Mucosa of stomach (tissue), 1 donor: Measurements from ENCODE around the gene ANKH.

Experiments used
- H3K27me3 ChIP-seq: one replicate; pipeline ENCODE4 v1.7.0; 2013; ENCODE audit warnings: mild to moderate bottlenecking, low read length; ENCODE audit not compliant: control insufficient read depth, insufficient read depth
- H3K36me3 ChIP-seq: one replicate; pipeline ENCODE4 v1.7.0; 2013; ENCODE audit warnings: low read length; ENCODE audit not compliant: control insufficient read depth, insufficient read depth
- H3K4me1 ChIP-seq: one replicate; pipeline ENCODE4 v1.7.0; 2013; ENCODE audit warnings: mild to moderate bottlenecking, low read length; ENCODE audit not compliant: control insufficient read depth, insufficient read depth
- H3K4me3 ChIP-seq: one replicate; pipeline ENCODE4 v1.7.0; 2013; ENCODE audit warnings: low read length
- H3K9ac ChIP-seq: one replicate; pipeline ENCODE4 v1.7.0; 2013; ENCODE audit warnings: mild to moderate bottlenecking, low read length, moderate library complexity
- H3K9me3 ChIP-seq: one replicate; pipeline ENCODE4 v1.7.0; 2013; ENCODE audit warnings: mild to moderate bottlenecking, low read length, moderate library complexity; ENCODE audit not compliant: control insufficient read depth
- donor health status: Pancreatic carcinoma.

The ANKH gene

GRCh38 chr5:14775857-14776256, 95.7 kb downstream of the ANKH start:
- H3K4me3 ChIP-seq: no peak overlapping the region
- H3K27me3 ChIP-seq: no peaks in the 10 kb centered on the region
- H3K4me1 ChIP-seq: peaks cover 11% of the 10 kb centered on the region
- H3K9ac ChIP-seq: no peak overlapping the region
- no peaks in the 10 kb centered on the region for H3K9me3 ChIP-seq
- H3K36me3 ChIP-seq: no peaks in the 10 kb centered on the region

- H3K9ac ChIP-seq: no peak overlapping the region
- peaks cover 11% of the 10 kb centered on the region for H3K4me1 ChIP-seq
- no peak overlapping the region for H3K4me3 ChIP-seq
- no peaks in the 10 kb centered on the region for H3K9me3 ChIP-seq
- no peaks in the 10 kb centered on the region for H3K27me3 ChIP-seq
- no peaks in the 10 kb centered on the region for H3K36me3 ChIP-seq
Measured at GRCh38 chr5:14773588-14773987, 98.0 kb downstream of the ANKH start.

- no peak overlapping the region for H3K4me3 ChIP-seq
- no peaks in the 10 kb centered on the region for H3K27me3 ChIP-seq
- no peaks in the 10 kb centered on the region for H3K36me3 ChIP-seq
- H3K9me3 ChIP-seq: no peaks in the 10 kb centered on the region
- no peak overlapping the region for H3K9ac ChIP-seq
- H3K4me1 ChIP-seq: peaks cover 11% of the 10 kb centered on the region
Measured at GRCh38 chr5:14771972-14772371, 99.6 kb downstream of the ANKH start.

GRCh38 chr5:14771189-14771588, 100.4 kb downstream of the ANKH start:
- Histone ChIP-seq H3K27me3 (no peaks in the 10 kb centered on the region), H3K36me3 (no peaks in the 10 kb centered on the region), H3K9me3 (no peaks in the 10 kb centered on the region), H3K4me3 (no peak overlapping the region), H3K9ac (no peak overlapping the region), H3K4me1 (peaks cover 11% of the 10 kb centered on the region)

- Histone ChIP-seq H3K9me3 (no peaks in the 10 kb centered on the region), H3K4me3 (no peak overlapping the region), H3K9ac (no peak overlapping the region), H3K4me1 (no peaks in the 10 kb centered on the region), H3K27me3 (no peaks in the 10 kb centered on the region), H3K36me3 (no peaks in the 10 kb centered on the region)
Measured at GRCh38 chr5:14768508-14769365, 102.8 kb downstream of the ANKH start.

- Histone ChIP-seq H3K9me3 (no peaks in the 10 kb centered on the region), H3K27me3 (no peaks in the 10 kb centered on the region), H3K4me1 (no peaks in the 10 kb centered on the region), H3K9ac (no peak overlapping the region), H3K36me3 (no peaks in the 10 kb centered on the region), H3K4me3 (no peak overlapping the region)
Measured at GRCh38 chr5:14767735-14768507, 103.7 kb downstream of the ANKH start.

- Histone ChIP-seq H3K4me3 (no peak overlapping the region), H3K36me3 (no peaks in the 10 kb centered on the region), H3K4me1 (no peaks in the 10 kb centered on the region), H3K9ac (no peak overlapping the region), H3K9me3 (no peaks in the 10 kb centered on the region), H3K27me3 (no peaks in the 10 kb centered on the region)
Measured at GRCh38 chr5:14767053-14767452, 104.5 kb downstream of the ANKH start.

GRCh38 chr5:14766584-14766983, 105.0 kb downstream of the ANKH start:
- Histone ChIP-seq H3K4me1 (no peaks in the 10 kb centered on the region), H3K9me3 (no peaks in the 10 kb centered on the region), H3K9ac (no peak overlapping the region), H3K36me3 (no peaks in the 10 kb centered on the region), H3K4me3 (no peak overlapping the region), H3K27me3 (no peaks in the 10 kb centered on the region)

- Histone ChIP-seq H3K27me3 (no peaks in the 10 kb centered on the region), H3K4me3 (no peak overlapping the region), H3K4me1 (no peaks in the 10 kb centered on the region), H3K36me3 (no peaks in the 10 kb centered on the region), H3K9me3 (no peaks in the 10 kb centered on the region), H3K9ac (no peak overlapping the region)
Measured at GRCh38 chr5:14765587-14765986, 106.0 kb downstream of the ANKH start.

- Histone ChIP-seq H3K9me3 (no peaks in the 10 kb centered on the region), H3K4me1 (no peaks in the 10 kb centered on the region), H3K27me3 (no peaks in the 10 kb centered on the region), H3K9ac (no peak overlapping the region), H3K36me3 (no peaks in the 10 kb centered on the region), H3K4me3 (no peak overlapping the region)
Measured at GRCh38 chr5:14762549-14763216, 108.9 kb downstream of the ANKH start.

GRCh38 chr5:14760548-14761002, 111.0 kb downstream of the ANKH start:
- no peaks in the 10 kb centered on the region for H3K36me3 ChIP-seq
- no peaks in the 10 kb centered on the region for H3K9me3 ChIP-seq
- H3K27me3 ChIP-seq: no peaks in the 10 kb centered on the region
- no peaks in the 10 kb centered on the region for H3K4me1 ChIP-seq
- no peak overlapping the region for H3K9ac ChIP-seq
- H3K4me3 ChIP-seq: no peak overlapping the region
